Measurements from ENCODE around the gene JTB.
A peak's percentile ranks its signal among the peaks of the same experiment; 100 is the strongest.

- TF ChIP-seq CTCF (IDR thresholded peaks at IDR 0.05) (peak in 3 of 4 experiments; percentile 12 to 27 (median 25)), EP300 (IDR thresholded peaks at IDR 0.05) (no peak)
Observed at GRCh38 chr1:153967107-153967999, 10.1 kb downstream of the JTB start, which contains the start of gene CREB3L4.

Measured in sigmoid colon (tissue), 4 donors.